NCI-H1092 treated with DMSO at 0.1 percent for 48 hours (cell line): ENCODE results near the gene CHRNA9.
"Not testable (repeated sequence)": the region's sequence is repeated elsewhere in the genome, so short reads cannot be mapped to it uniquely, and the experiment has no call there.

Experiments used
- DNase-seq: peaks from one replicate; lab custom pipeline; 2025; lab: John Stamatoyannopoulos, UW

The CHRNA9 gene

DNA sequence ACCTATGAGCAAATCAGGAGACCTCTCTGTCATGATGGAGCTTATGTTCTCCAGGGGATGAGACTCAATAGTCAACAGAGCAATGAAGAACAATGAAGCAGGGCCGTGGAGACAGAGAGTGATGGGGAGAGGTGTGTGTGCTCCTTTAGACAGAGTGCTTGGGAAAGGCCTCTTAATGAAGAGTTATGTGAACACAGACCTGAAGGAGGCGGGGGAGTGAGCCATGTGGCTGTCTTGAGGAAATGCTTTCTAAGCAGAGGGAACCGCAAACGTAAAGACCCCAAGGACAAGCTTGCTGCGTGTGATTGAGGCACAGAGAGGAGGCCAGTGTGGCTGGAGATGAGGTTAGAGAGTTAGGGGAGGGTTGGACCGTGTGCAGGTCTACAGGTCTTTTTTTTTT lies 53.1 kb downstream of the CHRNA9 start:
- no peak for DNase-seq

DNA sequence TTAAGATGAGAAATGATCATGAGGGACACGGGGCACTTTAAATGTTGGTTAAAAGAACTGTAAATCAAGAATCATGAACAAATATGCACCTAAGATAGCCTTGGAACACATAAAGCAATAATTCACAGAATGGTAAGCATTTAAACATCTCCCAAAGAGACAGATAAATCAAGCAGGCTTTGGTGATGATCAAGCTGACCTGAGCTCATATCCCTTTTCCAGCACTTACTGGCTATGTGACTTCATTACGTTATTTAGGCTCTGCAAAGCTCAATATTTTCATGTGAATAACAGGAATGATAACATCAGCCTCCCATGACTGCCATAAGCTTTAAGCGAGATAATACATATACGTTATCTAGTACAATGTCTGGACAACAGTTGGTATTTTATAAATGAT lies 54.9 kb downstream of the CHRNA9 start:
- DNase-seq: no peak

DNA sequence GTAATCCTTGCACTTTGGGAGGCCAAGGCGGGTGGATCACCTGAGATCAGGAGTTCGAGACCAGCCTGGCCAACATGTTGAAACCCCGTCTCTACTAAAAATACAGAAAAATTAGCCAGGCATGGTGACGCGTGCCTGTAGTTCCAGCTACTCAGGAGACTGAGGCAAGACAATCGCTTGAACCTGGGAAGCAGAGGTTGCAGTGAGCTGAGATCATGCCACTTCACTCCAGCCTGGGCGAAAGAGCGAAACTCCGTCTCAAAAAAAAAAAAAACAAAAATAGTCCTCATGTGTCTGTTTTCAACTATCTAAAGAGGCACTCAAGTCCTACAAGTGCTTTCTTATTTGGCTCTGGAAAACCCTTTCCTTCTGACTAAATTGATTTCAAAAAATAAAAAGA lies 57.1 kb downstream of the CHRNA9 start:
- not testable (repeated sequence) for DNase-seq

DNA sequence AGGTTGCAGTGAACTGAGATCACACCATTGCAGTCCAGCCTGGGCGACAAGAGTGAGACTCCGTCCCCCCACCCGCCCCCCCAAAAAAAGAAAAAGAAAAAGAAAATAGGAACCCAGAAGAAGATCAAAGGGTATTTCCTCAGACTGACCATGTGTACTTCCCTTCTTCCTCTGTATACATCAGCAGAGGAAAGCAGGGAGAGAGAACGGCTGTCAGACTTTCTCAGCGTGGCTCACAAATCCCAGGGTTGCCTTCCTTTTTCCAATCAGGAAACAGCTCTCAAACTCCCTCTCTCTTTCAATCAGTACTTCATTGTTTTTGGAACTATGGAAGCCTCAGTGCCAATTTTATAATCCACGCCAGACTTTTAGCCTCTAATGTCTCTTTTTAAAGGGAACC lies 59.1 kb downstream of the CHRNA9 start:
- no peak for DNase-seq

DNA sequence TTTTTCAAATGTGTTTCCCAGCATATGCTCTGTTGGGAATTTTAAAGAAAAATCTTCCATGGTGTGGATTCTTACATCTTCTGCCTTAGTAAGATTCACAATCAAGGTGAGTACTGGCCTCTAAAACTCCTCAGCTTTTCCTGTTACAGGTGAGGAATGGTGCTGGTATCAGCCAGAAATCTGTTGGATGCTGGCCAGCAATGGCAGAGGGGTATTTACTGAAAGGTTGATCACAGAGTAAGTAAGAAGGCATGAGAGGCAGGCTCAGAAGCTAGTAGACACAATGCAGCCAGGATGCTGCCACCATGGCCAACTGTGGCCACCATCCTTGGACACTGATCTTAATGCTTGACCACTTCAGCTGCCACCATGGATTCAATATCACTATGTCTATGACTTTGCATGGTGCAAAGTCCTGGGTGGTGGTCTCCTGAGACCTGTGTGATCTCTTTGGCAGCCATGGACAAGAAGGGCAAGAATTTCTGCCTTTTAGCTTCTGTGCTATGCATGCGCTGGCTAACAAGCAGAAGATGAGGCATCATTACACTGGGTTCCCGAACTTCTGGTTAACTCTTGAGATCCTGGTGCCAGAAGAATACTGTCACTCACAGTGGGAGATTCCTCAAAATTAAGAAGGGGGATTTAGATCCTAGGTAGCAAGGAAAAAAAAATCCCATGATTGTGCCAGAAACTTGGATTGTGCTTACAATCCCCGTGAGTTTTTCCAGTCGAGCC lies 60.2 kb downstream of the CHRNA9 start:
- DNase-seq: peak; percentile 37

DNA sequence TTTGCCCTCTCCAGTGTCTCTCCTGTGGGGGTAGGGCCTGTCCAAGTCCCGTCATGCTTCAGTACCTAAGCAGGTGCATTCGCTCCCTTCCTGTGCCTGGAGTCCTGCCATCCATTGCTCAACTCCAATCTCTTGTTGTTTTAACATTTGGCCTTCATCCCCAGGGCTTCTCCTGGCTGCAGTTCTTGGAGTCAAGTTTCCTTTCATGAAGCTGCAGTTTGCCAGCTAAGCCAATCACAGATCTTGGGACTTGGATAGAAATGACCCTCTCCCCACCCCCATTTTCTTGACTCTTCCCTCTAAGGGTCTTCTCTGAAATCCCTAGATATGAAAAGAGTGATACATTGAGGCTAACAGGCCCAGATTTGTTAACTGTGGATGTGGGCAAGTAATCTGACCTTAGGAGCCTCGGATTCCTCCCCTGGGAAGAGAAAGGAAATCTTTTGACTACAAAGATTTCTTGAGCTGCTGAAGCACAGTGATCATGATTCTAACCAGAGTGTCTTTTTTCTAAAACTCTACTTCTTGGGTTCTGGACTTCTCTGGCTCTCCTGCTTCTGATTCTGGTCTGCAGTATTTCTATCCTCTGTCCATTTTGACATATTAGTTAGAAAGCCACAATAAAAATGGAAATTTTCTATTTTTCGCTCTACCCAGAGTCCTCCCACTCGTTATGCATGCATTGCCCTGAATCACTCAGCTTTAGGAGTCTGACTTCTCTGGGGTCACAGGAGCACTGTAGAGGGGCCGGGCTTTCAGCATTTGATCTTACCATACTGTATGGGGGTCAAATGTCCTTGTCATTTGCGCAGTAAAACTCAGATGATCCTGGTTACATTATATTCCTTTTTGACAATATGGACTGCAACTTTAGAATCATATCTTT lies 61.0 kb downstream of the CHRNA9 start:
- peak; percentile 96 for DNase-seq

DNA sequence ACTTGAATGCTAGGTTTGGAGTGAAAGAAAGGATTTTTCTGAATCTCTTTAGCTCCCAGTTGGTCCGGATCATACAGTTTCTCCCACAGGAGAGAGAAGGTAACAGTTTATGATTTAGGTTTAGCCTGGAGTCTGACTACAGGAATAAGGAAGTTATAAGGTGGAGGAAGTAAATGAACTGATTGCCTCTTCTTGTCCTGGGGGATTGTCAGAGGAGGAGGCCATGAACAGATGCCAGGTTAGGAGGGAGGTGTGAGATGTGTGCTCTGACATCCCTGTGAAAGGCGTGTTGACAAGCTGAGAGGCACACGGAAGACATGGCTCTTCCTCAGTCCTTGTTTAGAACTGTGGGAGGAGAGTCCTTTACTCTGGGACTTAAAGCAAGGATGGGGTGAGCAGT lies 64.4 kb downstream of the CHRNA9 start:
- DNase-seq: no peak

DNA sequence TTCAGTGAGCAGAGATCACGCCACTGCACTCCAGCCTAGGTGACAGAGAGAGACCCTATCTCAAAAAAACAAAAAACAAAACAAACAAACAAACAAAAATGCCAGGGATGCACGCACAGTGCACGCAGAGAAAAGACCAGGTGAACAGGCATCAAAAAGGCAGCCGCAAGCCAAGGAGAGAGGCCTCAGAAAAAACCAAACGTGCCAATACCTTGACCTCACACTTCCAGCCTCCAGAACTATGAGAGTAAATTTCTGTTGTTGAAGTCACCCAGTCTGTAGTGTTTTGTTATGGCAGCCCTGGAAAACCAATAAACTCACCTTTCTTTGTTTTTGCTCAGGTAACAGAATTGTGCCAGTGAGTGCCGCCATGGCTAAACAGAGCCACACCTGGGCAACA lies 66.0 kb downstream of the CHRNA9 start:
- no peak for DNase-seq

DNA sequence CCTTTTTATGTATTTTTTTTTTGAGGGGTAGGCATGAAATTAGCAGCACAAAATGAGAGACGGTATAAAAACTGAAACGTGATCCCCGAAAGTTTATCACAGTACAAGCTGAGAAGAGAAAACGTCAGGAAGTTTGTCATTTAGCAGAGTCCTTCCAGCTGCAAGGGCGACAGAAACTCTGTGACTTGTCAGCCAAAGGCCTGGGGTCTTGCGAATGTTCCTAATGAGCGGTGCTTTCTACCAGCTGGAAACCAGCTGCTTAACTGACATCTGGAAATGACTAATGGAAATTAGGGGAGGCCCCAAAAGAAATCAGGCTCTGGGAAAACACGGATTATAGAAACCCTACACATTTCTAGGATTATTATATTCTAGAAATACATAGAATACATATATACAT lies 66.5 kb downstream of the CHRNA9 start:
- no peak for DNase-seq

DNA sequence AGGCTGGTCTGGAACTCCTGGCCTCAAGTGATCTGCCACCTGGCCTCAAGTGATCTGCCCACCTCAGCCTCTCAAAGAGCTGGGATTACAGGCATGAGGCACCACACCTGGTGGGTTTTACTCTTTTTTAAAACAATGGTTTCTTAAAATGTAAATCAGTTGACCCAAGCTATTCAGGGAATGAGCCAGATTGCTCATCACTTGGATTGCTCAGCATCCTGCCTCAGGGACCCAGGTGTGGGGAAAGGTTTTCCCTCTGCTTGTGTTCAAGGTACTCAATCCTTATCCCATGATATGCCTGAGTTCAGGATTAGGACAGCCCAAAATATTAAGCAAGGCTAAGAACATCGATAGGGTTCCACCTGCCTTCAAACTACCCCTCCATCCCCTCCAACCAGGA lies 67.4 kb downstream of the CHRNA9 start:
- DNase-seq: no peak

DNA sequence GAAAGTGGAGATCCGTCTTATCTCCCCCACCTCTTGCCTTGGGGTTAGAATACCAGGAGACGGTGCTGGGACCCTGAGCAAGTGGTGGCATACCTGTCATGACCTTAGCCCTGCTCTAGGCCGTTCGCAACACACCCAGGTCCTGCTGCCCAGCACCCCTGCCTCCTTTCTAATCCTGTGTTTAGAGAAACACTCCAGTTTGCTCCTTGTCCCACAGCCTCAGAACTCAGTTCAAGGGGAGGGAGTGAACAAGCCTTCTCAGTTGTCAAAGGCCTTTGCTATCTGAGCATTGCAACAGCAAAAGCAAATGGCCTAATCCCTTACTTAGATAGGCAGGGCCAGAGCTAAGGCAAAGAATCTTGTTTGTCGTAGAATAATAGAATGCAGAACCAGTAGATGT lies 67.9 kb downstream of the CHRNA9 start:
- DNase-seq: no peak
